HTERT RPE-1 (cell line): ENCODE results near the gene BNC2.

Source experiments
- in situ Hi-C: fragments of 300-500 bp; cut with MboI; formaldehyde crosslinking; loops from 4 replicates; pipeline ENCODE4 v1.14.3; 2020; ENCODE audit warnings: low sequenced_read_pairs

The BNC2 gene

GRCh38 chr9:16824545-16825330, 45.7 kb downstream of the BNC2 start:
- in situ Hi-C loops: no loop called here

DNA sequence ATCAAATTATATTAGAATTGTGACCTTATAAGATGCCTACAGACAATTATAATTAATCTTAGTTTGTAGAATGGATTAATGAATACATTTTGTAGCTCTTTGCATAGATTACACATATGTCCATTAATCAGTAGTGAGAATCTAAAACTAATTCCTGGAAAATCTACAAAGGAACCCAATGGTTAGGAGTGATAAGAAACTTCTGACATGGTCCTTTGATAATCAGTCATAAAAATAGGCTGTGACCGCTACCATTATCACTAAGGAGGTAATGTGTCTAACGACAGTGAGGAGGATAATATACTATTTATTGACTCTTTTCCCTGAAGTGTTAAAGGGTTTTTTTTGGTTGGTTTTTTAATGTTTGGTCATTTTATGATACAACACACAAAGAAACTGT, 46.6 kb downstream of the BNC2 start:
- in situ Hi-C loops: no loop called here

- in situ Hi-C loops: no loop called here
Measured at GRCh38 chr9:16821344-16821743, 49.1 kb downstream of the BNC2 start.

DNA sequence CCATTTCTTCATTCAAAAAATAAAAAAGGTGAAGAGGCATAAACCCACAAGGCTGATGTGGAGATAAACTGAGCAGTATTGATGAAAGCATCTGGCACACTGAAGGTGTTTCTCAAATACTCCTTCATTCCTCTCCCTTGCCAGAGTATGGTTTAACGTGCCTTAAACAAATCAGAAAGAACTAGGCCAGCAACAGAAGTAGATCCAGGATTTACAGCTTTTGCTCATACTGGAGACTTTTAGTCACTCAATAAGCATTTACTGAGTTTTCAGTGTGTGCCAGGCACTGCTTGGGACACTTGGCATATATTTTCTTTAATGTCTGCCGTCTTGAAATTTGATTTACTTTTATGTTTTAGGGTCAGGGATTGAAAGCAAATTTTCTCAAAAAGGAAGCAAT, 53.0 kb downstream of the BNC2 start:
- in situ Hi-C loops: no loop called here

DNA sequence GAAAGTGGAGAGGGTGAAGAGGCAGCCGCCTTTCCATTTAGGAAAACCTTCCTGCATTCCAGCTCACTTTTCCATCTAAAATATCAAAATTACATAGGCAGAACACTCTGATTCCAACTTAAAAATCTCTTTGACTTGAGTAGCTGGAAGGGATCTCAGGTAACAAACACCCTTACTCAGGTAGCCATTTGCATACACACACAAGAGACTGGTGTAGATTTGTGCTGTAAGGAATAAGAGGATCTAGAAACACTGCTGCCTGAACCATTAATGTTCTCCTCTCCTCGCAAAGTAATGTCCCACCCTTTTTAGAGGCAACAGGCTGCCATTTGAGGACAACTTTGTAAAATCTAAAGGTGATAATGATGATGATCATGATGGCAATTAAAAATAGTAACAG, 53.5 kb downstream of the BNC2 start:
- in situ Hi-C loops: no loop called here

DNA sequence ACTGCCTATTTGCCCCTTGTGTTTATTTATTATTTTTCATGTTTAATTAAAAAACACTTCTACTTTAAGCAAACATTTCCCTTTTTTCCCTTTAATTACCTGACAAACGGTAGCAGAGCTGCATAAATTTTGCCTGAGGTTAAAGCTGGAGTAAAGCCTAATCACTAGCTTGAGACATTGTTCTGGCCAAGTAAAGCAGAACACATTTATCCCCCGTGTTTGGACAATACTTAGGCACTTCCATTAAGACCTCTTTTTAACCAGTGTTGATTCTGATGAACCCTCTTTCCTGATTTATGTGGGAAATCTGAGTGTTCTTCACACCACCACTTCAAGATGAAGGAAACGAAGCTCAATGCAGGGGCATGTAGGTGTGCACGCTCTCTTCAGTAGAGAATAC, 54.5 kb downstream of the BNC2 start:
- in situ Hi-C loops: no loop called here

DNA sequence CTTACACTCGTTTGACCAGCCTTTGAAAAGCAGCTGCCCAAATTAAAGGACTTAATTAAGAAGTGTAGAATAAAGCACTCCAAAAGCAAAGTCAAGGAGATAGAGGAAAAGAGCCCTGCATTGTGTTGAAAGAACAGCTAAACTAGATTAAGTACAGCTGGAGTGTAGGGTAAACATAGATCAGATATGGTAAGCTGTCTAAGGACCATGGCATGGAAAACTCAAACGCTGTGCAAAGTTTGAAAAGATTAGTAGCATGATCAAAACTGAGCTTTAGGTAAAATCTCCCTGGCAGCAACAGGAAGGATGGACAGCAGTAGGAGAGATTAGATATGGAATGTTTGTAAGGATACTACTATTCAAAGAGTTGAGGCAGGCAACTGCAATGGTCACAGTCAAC, 55.4 kb downstream of the BNC2 start:
- in situ Hi-C loops: no loop called here

GRCh38 chr9:16813838-16814237, 56.6 kb downstream of the BNC2 start:
- in situ Hi-C loops: no loop called here

- in situ Hi-C loops: no loop called here
Measured at GRCh38 chr9:16811987-16812685, 58.3 kb downstream of the BNC2 start.

- in situ Hi-C loops: no loop called here
Measured at GRCh38 chr9:16809912-16810610, 60.4 kb downstream of the BNC2 start.

GRCh38 chr9:16806674-16807073, 63.8 kb downstream of the BNC2 start:
- in situ Hi-C loops: no loop called here

- in situ Hi-C loops: no loop called here
Measured at GRCh38 chr9:16803648-16804047, 66.8 kb downstream of the BNC2 start.

- in situ Hi-C loops: no loop called here
Measured at GRCh38 chr9:16801871-16802466, 68.5 kb downstream of the BNC2 start.

GRCh38 chr9:16796304-16796825, 74.1 kb downstream of the BNC2 start:
- in situ Hi-C loops: no loop called here

- in situ Hi-C loops: no loop called here
Measured at GRCh38 chr9:16794871-16795639, 75.4 kb downstream of the BNC2 start.

- in situ Hi-C loops: no loop called here
Measured at GRCh38 chr9:16794103-16794502, 76.4 kb downstream of the BNC2 start.

DNA sequence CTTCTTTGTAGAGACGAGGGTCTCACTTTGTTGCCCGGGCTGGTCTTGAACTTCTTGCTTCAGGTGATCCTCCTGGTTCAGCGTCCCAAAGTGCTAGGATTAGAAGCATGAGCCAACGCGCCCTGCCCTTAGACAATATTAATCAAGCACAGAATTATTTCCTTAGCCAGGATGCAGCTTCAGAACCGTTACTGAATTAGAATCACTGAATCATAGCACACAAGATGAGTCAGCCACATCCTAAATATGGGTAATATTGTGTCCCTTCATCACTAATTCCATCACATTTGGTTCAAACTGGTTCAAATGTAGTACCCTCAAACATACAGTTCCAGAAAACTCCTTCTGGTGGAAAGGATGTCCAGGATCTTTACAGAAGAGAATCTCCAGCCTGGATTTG, 82.7 kb downstream of the BNC2 start:
- in situ Hi-C loops: no loop called here

DNA sequence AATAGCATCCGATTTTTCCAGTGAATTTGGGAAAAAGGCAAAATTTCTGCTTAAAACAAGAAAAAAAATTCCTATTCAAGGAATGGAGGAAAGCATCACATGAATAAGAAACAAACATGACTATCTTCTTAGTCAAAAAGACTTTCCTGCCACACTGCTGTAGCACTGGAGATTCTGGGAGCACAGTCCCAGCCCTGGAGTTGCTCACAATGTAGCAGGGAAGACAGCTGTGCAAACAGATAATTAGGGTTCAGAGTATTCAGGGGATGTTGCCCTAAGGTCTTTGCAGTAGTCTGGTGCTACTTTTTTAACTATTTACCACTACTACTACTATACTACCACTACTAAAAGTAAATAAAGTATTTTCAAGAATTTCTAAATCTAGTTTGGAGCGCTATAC, 86.5 kb downstream of the BNC2 start:
- in situ Hi-C loops: no loop called here

DNA sequence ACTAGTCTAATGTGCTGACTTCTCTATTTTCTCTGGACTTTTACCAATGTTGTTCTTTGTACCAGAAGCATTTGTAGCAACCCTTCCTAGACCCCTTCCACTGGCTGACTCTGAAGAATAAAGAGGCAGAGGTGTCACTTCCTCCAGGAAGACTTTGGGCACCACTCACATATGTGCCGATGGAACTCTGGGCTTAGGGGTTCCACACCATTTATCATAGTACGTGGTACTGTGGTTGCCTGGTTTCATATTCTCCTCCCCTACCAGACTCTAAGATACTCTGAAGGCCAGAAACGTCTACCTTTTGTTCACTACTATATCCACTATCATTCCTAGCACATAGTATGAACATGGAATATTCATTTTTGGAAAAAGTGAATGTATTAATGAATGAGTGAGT, 88.0 kb downstream of the BNC2 start:
- in situ Hi-C loops: no loop called here

GRCh38 chr9:16775330-16775729, 95.1 kb downstream of the BNC2 start:
- in situ Hi-C loops: no loop called here

DNA sequence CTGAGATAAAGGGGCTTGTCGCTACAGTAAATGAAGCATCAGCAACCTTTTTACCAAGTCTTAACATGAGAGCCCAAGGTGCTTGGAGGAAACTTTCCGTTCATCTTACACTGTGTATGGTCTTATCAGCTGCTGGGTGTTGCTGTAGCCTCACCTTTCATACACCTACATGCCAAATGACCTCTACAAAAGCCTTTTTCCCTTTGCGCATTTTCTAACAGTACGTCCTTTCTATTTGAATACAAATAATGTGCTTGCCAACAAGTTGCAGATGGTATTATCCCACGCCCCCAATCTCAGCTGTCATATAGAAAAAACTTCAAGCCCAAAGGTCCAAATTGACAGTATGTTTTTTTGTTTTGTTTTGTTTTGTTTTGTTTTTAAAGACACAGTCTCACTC, 96.9 kb downstream of the BNC2 start:
- in situ Hi-C loops: no loop called here
